CD4-positive, alpha-beta T cell treated with Interleukin-10 for 1 hour (primary cell): ENCODE data around the gene TRDN.
"Not testable (repeated sequence)": the region's sequence is repeated elsewhere in the genome, so short reads cannot be mapped to it uniquely, and the experiment has no call there.

Source experiments
- DNase-seq: peaks from one replicate; pipeline ENCODE4 v3.0.0-alpha.2; 2020

Gene TRDN

GRCh38 chr6:123489589-123489988 lies 147.2 kb downstream of the TRDN start:
- DNase-seq: no peak

DNA sequence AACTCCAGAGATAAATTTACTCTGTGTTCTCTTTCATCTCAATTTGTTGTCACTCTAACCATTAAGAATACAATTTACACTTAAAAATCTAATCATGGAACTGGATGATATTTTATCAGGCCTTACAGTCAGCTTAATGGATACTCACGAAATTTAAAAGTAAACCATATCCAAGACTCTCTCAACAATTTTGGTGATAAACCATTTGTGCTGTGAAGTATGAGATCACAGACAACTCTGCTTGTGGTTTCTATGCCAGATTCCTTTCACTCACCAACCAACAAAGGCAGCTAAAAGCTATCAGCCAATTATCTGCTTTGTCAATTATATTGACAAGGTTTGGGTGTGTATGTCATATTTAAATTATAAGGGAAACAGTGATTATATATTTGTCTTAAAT lies 155.8 kb downstream of the TRDN start:
- no peak for DNase-seq

- DNase-seq: not testable (repeated sequence)
Observed at GRCh38 chr6:123472025-123472702, 164.6 kb downstream of the TRDN start.

- DNase-seq: no peak
Observed at GRCh38 chr6:123467392-123467791, 169.4 kb downstream of the TRDN start.

DNA sequence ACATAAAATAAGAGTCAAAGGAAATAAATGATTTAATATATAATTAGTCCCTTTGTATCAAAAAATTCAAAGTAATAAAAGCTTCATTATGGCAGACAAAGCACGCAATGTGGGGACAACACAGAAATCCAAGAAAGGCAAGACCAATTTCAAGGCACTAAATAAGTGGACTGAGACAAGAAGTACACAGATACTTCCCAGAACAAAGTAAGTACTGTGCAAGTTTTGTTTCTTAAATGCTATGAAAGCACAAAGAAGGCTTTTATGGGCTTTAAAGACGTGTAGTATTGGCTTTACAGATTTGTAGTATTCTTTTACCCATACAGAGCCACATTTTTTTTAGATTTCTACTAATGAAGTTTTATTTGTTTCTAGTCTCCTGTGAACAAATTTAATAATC lies 174.6 kb downstream of the TRDN start:
- no peak for DNase-seq

DNA sequence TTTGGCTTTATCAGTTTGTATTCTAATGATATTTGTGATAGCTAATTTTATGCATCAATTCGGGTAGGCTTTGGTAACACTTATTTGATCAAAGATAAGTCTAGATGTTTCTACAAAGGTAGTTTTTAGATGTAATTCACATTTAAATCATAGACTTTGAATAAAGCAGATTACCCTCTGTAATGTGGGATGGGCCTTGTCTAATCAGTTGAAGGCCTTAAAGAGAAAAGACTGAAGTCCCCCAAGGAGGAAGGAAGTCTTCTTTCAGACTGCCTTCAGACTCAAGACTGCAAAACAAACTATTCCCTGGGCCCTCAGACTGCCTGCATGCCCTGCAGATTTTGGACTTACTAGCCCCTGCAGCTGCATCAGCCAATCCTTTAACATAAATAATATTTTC lies 178.5 kb downstream of the TRDN start:
- no peak for DNase-seq

- DNase-seq: no peak
Observed at GRCh38 chr6:123456836-123457235, 179.9 kb downstream of the TRDN start.

GRCh38 chr6:123454448-123454847 lies 182.3 kb downstream of the TRDN start:
- DNase-seq: no peak

DNA sequence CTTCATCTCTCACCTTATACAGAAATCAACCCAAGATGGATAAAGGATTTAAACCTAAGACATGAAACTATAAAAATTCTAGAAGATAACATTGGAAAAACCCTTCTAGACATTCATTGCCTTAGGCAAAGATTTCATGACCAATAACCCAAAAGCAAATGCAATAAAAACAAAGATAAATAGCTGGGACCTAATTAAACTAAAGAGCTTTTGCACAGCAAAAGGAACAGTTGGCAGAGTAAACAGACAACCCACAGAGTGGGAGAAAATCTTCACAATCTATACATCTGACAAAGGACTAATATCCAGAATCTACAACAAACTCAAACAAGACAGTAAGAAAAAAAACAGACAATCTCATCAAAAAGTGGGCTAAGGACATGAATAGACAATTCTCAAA lies 183.7 kb downstream of the TRDN start:
- DNase-seq: not testable (repeated sequence)

DNA sequence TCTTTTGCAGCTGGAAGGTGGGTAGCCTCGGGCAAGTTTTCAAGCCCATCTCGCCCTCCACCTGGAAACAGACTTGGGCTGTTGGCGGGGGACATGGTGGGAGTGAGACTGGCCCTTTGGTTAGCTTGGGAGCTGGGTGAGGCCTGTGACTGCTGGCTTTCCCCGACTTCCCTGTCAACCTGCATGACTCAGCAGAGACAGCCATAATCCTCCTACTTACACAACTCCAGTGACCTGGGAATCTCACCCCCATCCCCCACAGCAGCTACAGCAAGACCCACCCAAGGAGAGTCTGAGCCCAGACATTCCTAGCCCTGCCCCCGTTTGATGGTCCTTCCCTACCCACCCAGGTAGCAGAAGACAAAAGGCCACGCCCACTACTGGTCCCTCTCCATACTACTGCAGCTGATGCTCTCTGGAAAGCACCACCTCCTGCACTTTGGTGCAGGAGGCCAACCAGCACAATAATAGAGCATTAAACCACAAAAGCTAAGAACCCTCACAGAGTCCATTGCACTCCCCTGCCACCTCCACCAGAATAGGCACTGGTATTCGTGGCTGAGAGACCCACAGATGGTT lies 188.4 kb downstream of the TRDN start:
- DNase-seq: no peak

GRCh38 chr6:123447315-123447937 lies 189.3 kb downstream of the TRDN start:
- DNase-seq: no peak

DNA sequence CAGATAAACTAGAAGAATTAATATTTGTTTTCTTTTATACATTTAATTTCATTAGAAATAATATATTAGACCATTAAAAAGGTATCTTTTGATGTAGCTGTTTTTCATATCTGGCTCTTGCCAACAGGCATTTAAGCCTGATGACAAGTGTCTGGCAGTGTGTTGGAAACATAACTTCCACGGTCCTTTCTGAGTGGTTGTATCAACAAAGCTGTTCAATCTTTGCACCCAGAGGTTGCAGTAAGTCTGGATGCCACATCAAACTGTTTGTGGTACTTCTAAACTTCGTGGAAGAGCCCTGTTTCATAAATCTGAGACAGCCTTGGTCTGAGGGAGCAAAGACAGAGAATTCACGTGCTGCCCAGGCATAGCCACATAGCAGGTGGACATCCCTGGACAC lies 197.4 kb downstream of the TRDN start:
- DNase-seq: no peak

- DNase-seq: no peak
Observed at GRCh38 chr6:123434186-123434585, 202.6 kb downstream of the TRDN start.

- DNase-seq: no peak
Observed at GRCh38 chr6:123430970-123431369, 205.8 kb downstream of the TRDN start.

DNA sequence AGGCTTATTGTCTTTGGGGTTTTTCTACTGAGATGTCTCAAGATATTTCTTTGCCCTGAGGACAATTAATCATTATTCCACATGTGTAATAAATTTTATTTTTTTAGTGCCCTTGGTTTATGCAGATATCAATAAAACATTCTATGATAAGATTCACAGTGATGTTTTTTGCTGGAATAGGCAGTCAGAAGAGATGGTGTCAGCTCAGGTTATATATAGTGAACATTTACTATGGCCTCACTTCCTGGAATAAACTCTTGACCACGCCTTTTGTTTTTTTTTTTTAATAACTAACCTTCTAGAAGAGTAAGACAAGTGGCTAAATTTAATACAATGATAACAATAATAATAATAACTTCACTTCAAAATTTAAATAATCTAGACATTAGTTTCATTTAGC lies 209.7 kb downstream of the TRDN start:
- DNase-seq: no peak

DNA sequence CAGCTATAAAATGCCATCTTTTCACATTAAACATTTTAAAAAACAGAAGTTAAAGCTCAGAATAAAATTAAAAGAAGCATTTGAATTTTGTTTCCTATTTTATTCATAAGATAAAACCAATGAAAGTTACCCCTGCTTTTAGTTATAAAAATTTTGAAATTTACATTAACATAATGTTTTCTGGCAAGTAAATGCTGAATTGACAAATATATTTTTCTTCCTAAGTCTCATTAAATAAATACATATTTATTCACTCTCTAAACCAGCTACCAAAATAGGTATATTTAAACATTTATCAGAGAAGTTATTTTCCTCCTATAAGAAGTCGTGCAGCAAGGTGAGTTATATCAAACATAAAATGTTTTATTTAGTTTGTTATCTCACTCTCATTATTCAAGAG lies 213.6 kb downstream of the TRDN start:
- no peak for DNase-seq

DNA sequence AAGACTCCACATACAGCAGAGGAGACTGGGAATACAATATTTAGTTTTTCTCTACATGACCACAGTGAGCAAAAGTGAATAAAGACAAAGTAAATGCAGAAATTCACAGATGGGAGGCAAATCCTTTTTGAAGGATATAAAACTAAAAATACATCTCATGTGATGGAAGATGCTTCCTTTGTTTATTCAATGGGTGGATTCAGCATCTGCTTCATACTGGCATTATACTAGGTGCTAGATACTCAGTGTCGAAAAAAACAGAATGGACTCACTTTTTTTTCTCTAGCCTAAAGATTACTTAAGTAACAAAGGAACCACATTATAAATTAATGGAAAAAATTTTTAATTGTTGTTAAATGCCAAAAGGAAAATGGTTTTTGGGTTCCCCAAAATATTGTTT lies 216.2 kb downstream of the TRDN start:
- no peak for DNase-seq

GRCh38 chr6:123418071-123418470 lies 218.7 kb downstream of the TRDN start:
- no peak for DNase-seq

- DNase-seq: no peak
Observed at GRCh38 chr6:123417535-123417934, 219.2 kb downstream of the TRDN start.

DNA sequence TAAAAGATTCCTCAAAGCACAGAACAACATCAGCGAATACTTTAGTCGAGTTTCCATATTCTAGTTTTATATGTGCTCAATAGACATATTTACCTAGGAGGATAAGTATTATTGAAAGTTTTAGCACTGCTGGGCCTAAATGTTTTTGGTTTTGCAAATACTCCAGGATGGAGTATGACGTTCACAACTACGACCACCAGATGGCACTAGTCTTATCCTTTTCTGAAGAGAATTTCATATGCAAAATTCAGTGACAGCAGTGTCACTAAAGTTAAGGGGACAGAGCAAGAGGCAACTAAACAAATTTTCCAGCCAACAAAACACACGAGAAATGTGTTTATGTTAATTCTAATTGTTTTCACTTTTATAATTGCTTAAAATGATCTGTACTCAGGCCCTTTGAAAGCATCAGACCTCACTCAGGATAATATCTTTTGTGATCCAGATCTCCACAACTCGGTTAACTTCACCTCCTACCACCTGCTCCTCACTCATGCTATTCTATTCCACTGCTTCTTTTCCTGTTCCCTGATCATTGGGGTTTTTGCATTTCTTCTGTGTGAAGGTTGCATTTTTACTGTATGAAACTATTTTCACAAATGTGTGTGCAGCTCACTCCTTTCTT lies 220.8 kb downstream of the TRDN start:
- DNase-seq: peak; percentile 27

DNA sequence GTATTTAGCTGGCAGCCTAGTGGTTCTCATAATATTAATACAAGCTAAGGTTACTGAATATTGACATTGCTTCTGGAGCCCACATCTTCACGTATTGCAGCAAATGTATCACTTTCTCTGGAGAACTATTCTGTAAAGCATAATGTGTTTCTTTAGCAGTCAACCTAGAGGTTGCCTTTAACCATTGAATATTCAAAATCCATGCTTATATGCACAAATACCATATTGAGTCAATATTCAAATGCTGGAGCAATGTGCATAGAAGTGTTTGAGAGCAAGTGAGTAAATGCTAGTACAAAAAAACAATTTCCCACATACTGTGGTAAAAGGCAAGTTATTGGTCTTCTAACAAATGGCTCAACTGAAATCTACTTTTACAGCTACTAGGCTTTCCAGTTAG lies 231.8 kb downstream of the TRDN start:
- no peak for DNase-seq

- DNase-seq: no peak
Observed at GRCh38 chr6:123402052-123402451, 234.7 kb downstream of the TRDN start.

DNA sequence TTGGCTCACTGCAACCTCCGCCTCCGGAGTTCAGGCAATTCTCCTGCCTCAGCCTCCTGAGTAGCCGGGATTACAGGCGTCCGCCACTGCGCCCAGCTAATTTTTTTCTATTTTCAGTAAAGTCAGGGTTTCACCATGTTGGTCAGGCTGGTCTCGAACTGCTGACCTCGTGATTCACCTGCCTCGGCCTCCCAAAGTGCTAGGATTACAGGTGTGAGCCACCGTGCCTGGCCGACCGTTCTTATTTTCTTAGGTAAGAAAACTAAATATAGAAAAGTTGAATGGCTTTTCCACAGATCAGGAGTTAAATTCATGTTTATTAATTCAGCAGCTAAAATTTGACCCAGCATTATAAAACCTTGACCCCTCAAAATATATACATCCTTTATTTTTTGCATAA lies 238.7 kb downstream of the TRDN start:
- DNase-seq: no peak

DNA sequence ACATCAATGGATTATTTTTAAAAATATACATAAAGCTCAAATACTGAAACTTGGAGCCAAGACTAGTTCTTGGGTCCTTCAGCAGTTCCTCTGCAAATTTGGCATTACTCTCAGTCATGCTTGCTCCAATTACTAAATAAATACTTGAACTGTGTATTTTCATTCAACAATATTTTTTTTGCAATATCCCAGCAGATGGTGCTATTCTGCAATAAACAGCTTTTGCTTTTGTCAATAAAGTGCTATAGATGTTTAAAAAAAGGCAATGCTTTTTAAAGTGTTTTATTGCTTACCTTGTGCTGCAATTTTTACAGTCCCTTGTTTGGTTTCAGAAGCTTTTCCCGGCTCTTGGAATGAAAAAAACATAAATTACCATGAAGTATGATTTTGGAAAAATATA lies 243.4 kb downstream of the TRDN start:
- no peak for DNase-seq
